ENCODE measurements around the gene ENO2.

ENO2 gene

DNA sequence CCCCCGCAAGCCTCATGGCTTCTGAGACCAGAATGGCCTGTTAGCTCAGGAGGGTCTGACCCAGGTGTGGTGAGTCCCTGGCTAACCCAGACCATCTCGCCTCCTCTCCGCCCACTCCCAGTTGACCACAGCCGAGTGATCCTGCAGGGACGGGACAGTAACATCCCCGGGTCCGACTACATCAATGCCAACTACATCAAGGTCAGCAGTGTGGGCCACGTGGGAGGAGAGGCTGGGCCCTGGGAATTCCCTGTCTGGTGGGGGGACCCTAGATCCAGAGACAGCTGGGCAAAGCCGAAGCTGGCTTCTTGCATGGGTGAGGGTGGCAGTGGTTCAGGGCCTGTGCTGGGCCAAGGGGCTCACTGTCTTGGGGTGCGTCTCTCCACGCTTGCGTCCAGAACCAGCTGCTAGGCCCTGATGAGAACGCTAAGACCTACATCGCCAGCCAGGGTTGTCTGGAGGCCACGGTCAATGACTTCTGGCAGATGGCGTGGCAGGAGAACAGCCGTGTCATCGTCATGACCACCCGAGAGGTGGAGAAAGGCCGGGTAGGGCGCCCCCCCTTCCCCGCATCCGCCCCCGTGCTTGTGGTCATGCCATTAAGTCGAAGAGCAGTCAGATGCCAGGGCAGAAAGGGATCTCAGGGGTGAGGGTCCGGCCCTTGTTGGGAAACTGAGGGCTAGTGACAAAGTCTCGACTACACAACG lies 41.8 kb downstream of the ENO2 start:
- Histone ChIP-seq H3K9me3 (ENCODE audit: insufficient read depth, low read depth, low read length) (no peaks in the 10 kb centered on the region), H3K27me3 (ENCODE audit: insufficient read depth, low read length, poor library complexity, severe bottlenecking) (no peaks in the 10 kb centered on the region), H3K36me3 (ENCODE audit: insufficient read depth, low read length) (no peaks in the 10 kb centered on the region), H3F3A (ENCODE audit: low read depth) (no peaks in the 10 kb centered on the region), H4K20me1 (ENCODE audit: insufficient read depth, low read length, poor library complexity, severe bottlenecking) (no peaks in the 10 kb centered on the region), H3K79me2 (ENCODE audit: insufficient read depth, low read length) (peaks cover 89% of the 10 kb centered on the region), H3K9ac (ENCODE audit: low read depth, low read length, poor library complexity, severe bottlenecking) (peak overlapping the region; percentile 97), H2AFZ (ENCODE audit: low read length) (no peak overlapping the region), H3K4me3 (ENCODE audit: low read length, poor library complexity, severe bottlenecking) (no peak overlapping the region), H3K4me2 (ENCODE audit: low read depth, low read length, poor library complexity, severe bottlenecking) (peak overlapping the region; percentile 97), H3K4me1 (ENCODE audit: insufficient read depth, low read length, poor library complexity, severe bottlenecking) (peaks cover 89% of the 10 kb centered on the region), H3K9me2 (replicated peaks; ENCODE audit: low read depth, low read length) (no peaks in the 10 kb centered on the region)
- no peak for TF ChIP-seq EZH2phosphoT487 (IDR thresholded peaks at IDR 0.05; ENCODE audit: borderline replicate concordance)
- TF ChIP-seq, protein P1, sequence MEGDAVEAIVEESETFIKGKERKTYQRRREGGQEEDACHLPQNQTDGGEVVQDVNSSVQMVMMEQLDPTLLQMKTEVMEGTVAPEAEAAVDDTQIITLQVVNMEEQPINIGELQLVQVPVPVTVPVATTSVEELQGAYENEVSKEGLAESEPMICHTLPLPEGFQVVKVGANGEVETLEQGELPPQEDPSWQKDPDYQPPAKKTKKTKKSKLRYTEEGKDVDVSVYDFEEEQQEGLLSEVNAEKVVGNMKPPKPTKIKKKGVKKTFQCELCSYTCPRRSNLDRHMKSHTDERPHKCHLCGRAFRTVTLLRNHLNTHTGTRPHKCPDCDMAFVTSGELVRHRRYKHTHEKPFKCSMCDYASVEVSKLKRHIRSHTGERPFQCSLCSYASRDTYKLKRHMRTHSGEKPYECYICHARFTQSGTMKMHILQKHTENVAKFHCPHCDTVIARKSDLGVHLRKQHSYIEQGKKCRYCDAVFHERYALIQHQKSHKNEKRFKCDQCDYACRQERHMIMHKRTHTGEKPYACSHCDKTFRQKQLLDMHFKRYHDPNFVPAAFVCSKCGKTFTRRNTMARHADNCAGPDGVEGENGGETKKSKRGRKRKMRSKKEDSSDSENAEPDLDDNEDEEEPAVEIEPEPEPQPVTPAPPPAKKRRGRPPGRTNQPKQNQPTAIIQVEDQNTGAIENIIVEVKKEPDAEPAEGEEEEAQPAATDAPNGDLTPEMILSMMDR (conservative IDR thresholded peaks at IDR 0.05; ENCODE audit: low read length) = no peak

DNA sequence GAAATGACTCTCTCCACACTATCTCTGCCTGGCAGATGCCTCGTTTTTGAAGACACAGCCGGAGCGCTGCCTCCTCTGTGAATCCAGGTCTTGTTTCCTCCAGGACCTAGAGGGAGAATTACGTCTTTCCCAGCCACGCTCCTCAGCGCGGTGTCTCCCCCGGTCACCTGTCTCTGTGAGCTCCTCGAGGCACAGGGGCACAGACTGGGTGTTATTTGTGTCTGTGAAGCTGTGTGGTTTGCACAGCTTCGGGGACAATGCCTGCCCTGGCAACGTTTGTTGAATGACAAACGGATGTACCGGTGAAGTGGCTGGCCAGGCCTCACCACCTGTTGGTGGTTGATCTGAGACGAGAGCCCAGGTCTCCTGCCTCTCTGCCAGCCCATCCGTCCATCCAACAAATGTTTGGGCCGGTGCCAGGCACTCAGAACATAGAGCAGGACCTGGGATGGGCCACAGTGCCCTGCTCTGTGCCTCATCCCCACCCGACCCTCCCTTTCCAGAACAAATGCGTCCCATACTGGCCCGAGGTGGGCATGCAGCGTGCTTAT lies 42.8 kb downstream of the ENO2 start:
- Histone ChIP-seq H3K4me2 (ENCODE audit: low read depth, low read length, poor library complexity, severe bottlenecking) (peak overlapping the region; percentile 97), H3K9me2 (replicated peaks; ENCODE audit: low read depth, low read length) (no peaks in the 10 kb centered on the region), H3K36me3 (ENCODE audit: insufficient read depth, low read length) (0 out of 2 replicates have a peak, but pooled peaks cover 3% of the 10 kb centered on the region), H3K27me3 (ENCODE audit: insufficient read depth, low read length, poor library complexity, severe bottlenecking) (no peaks in the 10 kb centered on the region), H3K79me2 (ENCODE audit: insufficient read depth, low read length) (peaks cover 79% of the 10 kb centered on the region), H3K4me3 (ENCODE audit: low read length, poor library complexity, severe bottlenecking) (no peak overlapping the region), H4K20me1 (ENCODE audit: insufficient read depth, low read length, poor library complexity, severe bottlenecking) (no peaks in the 10 kb centered on the region), H3K9ac (ENCODE audit: low read depth, low read length, poor library complexity, severe bottlenecking) (peak overlapping the region; percentile 97), H3F3A (ENCODE audit: low read depth) (no peaks in the 10 kb centered on the region), H2AFZ (ENCODE audit: low read length) (no peak overlapping the region), H3K4me1 (ENCODE audit: insufficient read depth, low read length, poor library complexity, severe bottlenecking) (peaks cover 95% of the 10 kb centered on the region), H3K9me3 (ENCODE audit: insufficient read depth, low read depth, low read length) (no peaks in the 10 kb centered on the region)
- TF ChIP-seq, protein P1 (conservative IDR thresholded peaks at IDR 0.05; ENCODE audit: low read length) = no peak
- TF ChIP-seq EZH2phosphoT487 (IDR thresholded peaks at IDR 0.05; ENCODE audit: borderline replicate concordance) = no peak

DNA sequence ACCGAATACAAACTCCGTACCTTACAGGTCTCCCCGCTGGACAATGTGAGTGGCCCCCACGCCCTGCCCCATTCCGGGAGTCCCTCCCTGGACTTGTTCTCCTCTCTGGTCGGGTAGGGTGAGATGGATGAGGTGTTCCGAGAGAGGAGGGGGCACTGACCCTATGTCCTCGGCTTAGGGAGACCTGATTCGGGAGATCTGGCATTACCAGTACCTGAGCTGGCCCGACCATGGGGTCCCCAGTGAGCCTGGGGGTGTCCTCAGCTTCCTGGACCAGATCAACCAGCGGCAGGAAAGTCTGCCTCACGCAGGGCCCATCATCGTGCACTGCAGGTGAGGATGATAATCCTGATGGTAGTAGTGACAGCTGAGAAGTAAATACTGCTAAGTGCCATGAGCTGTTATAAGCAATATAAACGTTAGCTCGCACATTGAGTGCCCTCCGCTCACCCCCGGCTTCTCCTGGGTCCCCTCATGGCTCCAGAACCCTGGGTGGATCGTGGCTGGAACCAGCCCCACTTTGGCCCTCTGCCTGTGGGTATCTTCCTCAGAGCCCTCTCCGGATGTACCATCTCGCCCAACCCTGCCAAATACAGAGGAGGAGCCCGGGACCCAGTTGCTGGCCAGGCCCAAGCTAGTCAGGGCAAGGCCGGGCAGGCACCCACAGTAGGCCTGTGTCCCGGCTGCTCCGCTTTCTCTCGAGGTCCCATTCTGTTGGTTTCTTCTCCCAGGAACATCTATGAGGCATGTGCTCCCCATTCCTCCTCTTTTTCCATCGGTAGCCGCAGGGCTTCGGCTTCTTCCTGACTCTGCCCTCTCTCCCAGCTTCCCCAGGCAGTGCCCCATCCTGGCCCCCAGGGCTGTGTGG lies 43.6 kb downstream of the ENO2 start:
- no peaks in the 10 kb centered on the region for H3F3A ChIP-seq (ENCODE audit: low read depth)
- peaks cover 90% of the 10 kb centered on the region for H3K4me1 ChIP-seq (ENCODE audit: insufficient read depth, low read length, poor library complexity, severe bottlenecking)
- H4K20me1 ChIP-seq (ENCODE audit: insufficient read depth, low read length, poor library complexity, severe bottlenecking) = no peaks in the 10 kb centered on the region
- H3K9me2 ChIP-seq (replicated peaks; ENCODE audit: low read depth, low read length) = no peaks in the 10 kb centered on the region
- H3K9me3 ChIP-seq (ENCODE audit: insufficient read depth, low read depth, low read length) = no peaks in the 10 kb centered on the region
- H3K4me2 ChIP-seq (ENCODE audit: low read depth, low read length, poor library complexity, severe bottlenecking) = peak overlapping the region; percentile 97
- TF ChIP-seq EZH2phosphoT487 (IDR thresholded peaks at IDR 0.05; ENCODE audit: borderline replicate concordance) = no peak
- TF ChIP-seq, protein P1 (conservative IDR thresholded peaks at IDR 0.05; ENCODE audit: low read length) = no peak
- no peaks in the 10 kb centered on the region for H3K27me3 ChIP-seq (ENCODE audit: insufficient read depth, low read length, poor library complexity, severe bottlenecking)
- peak overlapping the region; percentile 97 for H3K9ac ChIP-seq (ENCODE audit: low read depth, low read length, poor library complexity, severe bottlenecking)
- no peak overlapping the region for H2AFZ ChIP-seq (ENCODE audit: low read length)
- H3K36me3 ChIP-seq (ENCODE audit: insufficient read depth, low read length) = 0 out of 2 replicates have a peak, but pooled peaks cover 3% of the 10 kb centered on the region
- H3K79me2 ChIP-seq (ENCODE audit: insufficient read depth, low read length) = peaks cover 71% of the 10 kb centered on the region
- H3K4me3 ChIP-seq (ENCODE audit: low read length, poor library complexity, severe bottlenecking) = peak overlapping the region; percentile 67
